WI38 (cell line): Measurements from ENCODE around the gene SCN11A.

Experiments used
- H3K4me3 ChIP-seq: 2 replicates; pipeline ENCODE4 v1.5.1; 2011; ENCODE audit warnings: low read depth, mild to moderate bottlenecking, control low read depth, low read length
- CTCF ChIP-seq: IDR thresholded peaks from 2 replicates; pipeline ENCODE4 v1.5.1; 2012; ENCODE audit warnings: low read depth, mild to moderate bottlenecking, control low read depth, low read length

SCN11A gene

GRCh38 chr3:39086144-39086543 is 34.4 kb upstream of the SCN11A start:
- no peak overlapping the region for H3K4me3 ChIP-seq
- TF ChIP-seq CTCF: no peak

- no peak overlapping the region for H3K4me3 ChIP-seq
- no peak for TF ChIP-seq CTCF
Measured at GRCh38 chr3:39082666-39083313, 31.0 kb upstream of the SCN11A start.

GRCh38 chr3:39080026-39080425 is 28.3 kb upstream of the SCN11A start:
- TF ChIP-seq CTCF: no peak
- H3K4me3 ChIP-seq: no peak overlapping the region

GRCh38 chr3:39079530-39079929 is 27.8 kb upstream of the SCN11A start:
- TF ChIP-seq CTCF: no peak
- H3K4me3 ChIP-seq: no peak overlapping the region

GRCh38 chr3:39075910-39076309 is 24.2 kb upstream of the SCN11A start:
- H3K4me3 ChIP-seq: no peak overlapping the region
- no peak for TF ChIP-seq CTCF

GRCh38 chr3:39068556-39068955 is 16.8 kb upstream of the SCN11A start:
- no peak overlapping the region for H3K4me3 ChIP-seq
- TF ChIP-seq CTCF: no peak

GRCh38 chr3:39067286-39067685 is 15.5 kb upstream of the SCN11A start:
- no peak for TF ChIP-seq CTCF
- no peak overlapping the region for H3K4me3 ChIP-seq
